IMR-90 (cell line): ENCODE measurements around the gene OR2T2. TPM values are rescaled to one million over a fixed set of nuclear protein-coding genes. Genes with fewer than 3 reads are reported as not detected.
"Not testable (repeated sequence)": the region's sequence is repeated elsewhere in the genome, so short reads cannot be mapped to it uniquely, and the experiment has no call there.

Experiments
- ATAC-seq: fragments of 200-7000 bp; cut with Tn5 transposase; 2 replicates; pipeline ENCODE4 v1.9.1; 2020; ENCODE audit warnings: low read depth, mild to moderate bottlenecking, moderate library complexity
- BruUV-seq: library from RNA; stranded (reverse); fragments of 400-500 nt; replicated peaks from 2 replicates; lab custom pipeline; 2021; lab: Mats Ljungman, UMichigan
- CTCF ChIA-PET: fragments of 300-600 bp; formaldehyde crosslinking; extraction: SDS; loops from one replicate; lab custom pipeline; 2021; ENCODE audit warnings: antibody characterized with exemption; lab: Yijun Ruan, JAX
- POLR2A ChIA-PET: fragments of 300-600 bp; sonication (Branson Sonifier 250); formaldehyde crosslinking; loops from one replicate; lab custom pipeline; 2022; ENCODE audit warnings: antibody characterized with exemption; ENCODE audit not compliant: unreplicated experiment; lab: Charles Lee
- DNase-seq: peaks from one replicate; pipeline ENCODE4 v3.0.0; 2013
- H2AFZ ChIP-seq: replicated peaks from 2 replicates; pipeline ENCODE3; 2013; ENCODE audit warnings: low read length, mild to moderate bottlenecking; ENCODE audit not compliant: poor library complexity
- H2AK5ac ChIP-seq: 2 replicates; pipeline ENCODE4 v1.6.1; 2013; ENCODE audit warnings: low read depth, low read length, inconsistent platforms
- H2AK9ac ChIP-seq: replicated peaks from 2 replicates; pipeline ENCODE3; 2013; ENCODE audit warnings: mild to moderate bottlenecking, low read depth, low read length, moderate library complexity; ENCODE audit not compliant: poor library complexity
- H2BK120ac ChIP-seq: 2 replicates; pipeline ENCODE4 v1.6.1; 2013; ENCODE audit warnings: low read depth, low read length, inconsistent platforms
- H2BK15ac ChIP-seq: 3 replicates; pipeline ENCODE4 v1.6.1; 2013; ENCODE audit warnings: low read depth, low read length, inconsistent platforms
- H2BK20ac ChIP-seq: 2 replicates; pipeline ENCODE4 v1.6.1; 2013; ENCODE audit warnings: low read depth, mild to moderate bottlenecking, inconsistent platforms, low read length, moderate library complexity
- H2BK5ac ChIP-seq: 2 replicates; pipeline ENCODE4 v1.6.1; 2013; ENCODE audit warnings: mild to moderate bottlenecking, low read depth, low read length, inconsistent platforms; ENCODE audit not compliant: poor library complexity, severe bottlenecking
- H3K14ac ChIP-seq: replicated peaks from 2 replicates; pipeline ENCODE4 v1.6.1; 2013; ENCODE audit warnings: low read depth, low read length, inconsistent platforms
- H3K18ac ChIP-seq: 2 replicates; pipeline ENCODE4 v1.6.1; 2013; ENCODE audit warnings: low read depth, low read length, control low read depth
- H3K23ac ChIP-seq: 2 replicates; pipeline ENCODE4 v1.6.1; 2013; ENCODE audit warnings: low read depth, low read length, inconsistent platforms
- H3K27ac ChIP-seq: 2 replicates; pipeline ENCODE4 v1.5.1; 2013; ENCODE audit warnings: mild to moderate bottlenecking, control low read depth, low read length; ENCODE audit not compliant: insufficient read depth
- H3K27me3 ChIP-seq: 2 replicates; pipeline ENCODE4 v1.6.1; 2013; ENCODE audit warnings: low read length; ENCODE audit not compliant: control insufficient read depth, insufficient read depth
- H3K36me3 ChIP-seq: 2 replicates; pipeline ENCODE4 v1.6.1; 2013; ENCODE audit warnings: low read length, mixed read lengths; ENCODE audit not compliant: control insufficient read depth, insufficient read depth
- H3K4ac ChIP-seq: 2 replicates; pipeline ENCODE4 v1.6.1; 2013; ENCODE audit warnings: low read depth, low read length, inconsistent platforms
- H3K4me1 ChIP-seq: 2 replicates; pipeline ENCODE4 v1.6.1; 2013; ENCODE audit warnings: low read length, mixed read lengths; ENCODE audit not compliant: control insufficient read depth, insufficient read depth
- H3K4me2 ChIP-seq: 2 replicates; pipeline ENCODE4 v1.6.1; 2013; ENCODE audit warnings: low read depth, mild to moderate bottlenecking, control low read depth, low read length, moderate library complexity
- H3K4me3 ChIP-seq: 2 replicates; pipeline ENCODE4 v1.5.1; 2013; ENCODE audit warnings: low read depth, mild to moderate bottlenecking, control low read depth, low read length, moderate library complexity; ENCODE audit not compliant: insufficient read depth
- H3K56ac ChIP-seq: 2 replicates; pipeline ENCODE4 v1.6.1; 2013; ENCODE audit warnings: low read length, inconsistent platforms; ENCODE audit not compliant: insufficient read depth; ENCODE audit errors: extremely low read depth
- H3K79me1 ChIP-seq, 2 experiments: 2 replicates each; pipeline ENCODE4 v1.6.1; 2013; ENCODE audit warnings: low read length in 2 of 2, inconsistent platforms in 1 of 2, low read depth in 1 of 2
- H3K9ac ChIP-seq: 2 replicates; pipeline ENCODE4 v1.6.1; 2013; ENCODE audit warnings: low read depth, low read length, control low read depth
- H3K9me1 ChIP-seq: 2 replicates; pipeline ENCODE4 v1.6.1; 2013; ENCODE audit warnings: low read length, inconsistent platforms; ENCODE audit not compliant: insufficient read depth
- H3K9me3 ChIP-seq: 2 replicates; pipeline ENCODE4 v1.6.1; 2013; ENCODE audit warnings: low read length; ENCODE audit not compliant: control insufficient read depth, insufficient read depth
- H4K20me1 ChIP-seq: 2 replicates; pipeline ENCODE4 v1.6.1; 2013; ENCODE audit warnings: low read length, inconsistent platforms; ENCODE audit not compliant: insufficient read depth
- H4K5ac ChIP-seq: 2 replicates; pipeline ENCODE4 v1.6.1; 2013; ENCODE audit warnings: mild to moderate bottlenecking, low read depth, low read length, control low read depth
- H4K8ac ChIP-seq, 2 experiments: 2 replicates each; pipeline ENCODE4 v1.6.1; 2013; ENCODE audit warnings: low read depth in 2 of 2, low read length in 2 of 2, control low read depth in 1 of 2, inconsistent platforms in 1 of 2
- H4K91ac ChIP-seq: 2 replicates; pipeline ENCODE4 v1.6.1; 2013; ENCODE audit warnings: low read depth, low read length, inconsistent platforms; ENCODE audit not compliant: insufficient read depth
- WGBS, 2 experiments: methylation state at CpG; one replicate each; pipeline versions ENCODE4 v1.1.5 to v1.1.7; 2013; ENCODE audit warnings: missing lambda C conversion rate in 2 of 2; ENCODE audit not compliant: insufficient read length in 1 of 2; ENCODE audit errors: extremely low coverage in 2 of 2; 5-methylcytosine and 5-hydroxymethylcytosine counted together
- dilution Hi-C: fragments of 300-500 bp; cut with HindIII; formaldehyde crosslinking; loops from one replicate; pipeline ENCODE4 v1.14.3; 2018; ENCODE audit warnings: low sequenced_read_pairs; ENCODE audit not compliant: unreplicated experiment
- in situ Hi-C: fragments of 300-500 bp; cut with MboI; formaldehyde crosslinking; loops from 3 replicates; pipeline ENCODE4 v1.14.3; 2019; ENCODE audit warnings: low sequenced_read_pairs, inconsistent platforms, mixed read lengths
- intact Hi-C: fragments of 100-400 bp; cut with micrococcal nuclease; formaldehyde crosslinking; loops from 2 replicates; pipeline ENCODE4 v1.10.0; 2022
- polyA plus RNA-seq, 3 experiments: library from polyadenylated mRNA; depleted of rRNA; stranded (reverse); fragments of >200 nt; gene quantifications; 2 replicates each; pipeline ENCODE4 v1.2.3, GENCODE V29; 2012; ENCODE audit warnings: low replicate concordance in 1 of 3
- total RNA-seq: library from RNA; depleted of rRNA; stranded (reverse); fragments of >200 nt; gene quantifications from 2 replicates; pipeline ENCODE4 v1.2.3, GENCODE V29; 2012

The OR2T2 gene
- total and polyA plus RNA-seq, 2 of the 4 experiments (the other 2 are of a cell fraction), result not detected

- H3K9me3 ChIP-seq, H3K4ac ChIP-seq, dilution Hi-C loops, H3K4me3 ChIP-seq, ATAC-seq, in situ Hi-C loops, H3K9me1 ChIP-seq, H3K9ac ChIP-seq, H2BK120ac ChIP-seq, H3K27me3 ChIP-seq, BruUV-seq, H4K20me1 ChIP-seq, H2BK15ac ChIP-seq, CTCF ChIA-PET, intact Hi-C loops, H2AK9ac ChIP-seq, H3K79me1 ChIP-seq, H3K4me1 ChIP-seq, H3K23ac ChIP-seq, POLR2A ChIA-PET, H3K14ac ChIP-seq, H3K4me2 ChIP-seq, H3K36me3 ChIP-seq, H4K91ac ChIP-seq, H2BK20ac ChIP-seq, H2AK5ac ChIP-seq, H4K8ac ChIP-seq, H3K56ac ChIP-seq, H2AFZ ChIP-seq, H3K18ac ChIP-seq, H2BK5ac ChIP-seq, H3K27ac ChIP-seq, DNase-seq, H4K5ac ChIP-seq: not testable (repeated sequence)
- WGBS, 2 experiments, result no CpG with 5 or more reads among the region's 6 CpGs
These were observed 4.5 kb downstream of the OR2T2 start for GRCh38 chr1:248449821-248450465.

GRCh38 chr1:248450466-248451145 is 5.2 kb downstream of the OR2T2 start:
- not testable (repeated sequence) for BruUV-seq

More at GRCh38 chr1:248450466-248451145, 5.2 kb downstream of the OR2T2 start:
- H3K4me2 ChIP-seq, ATAC-seq, in situ Hi-C loops, H3K27ac ChIP-seq, H4K20me1 ChIP-seq, H4K91ac ChIP-seq, H3K18ac ChIP-seq, H3K9ac ChIP-seq, H3K4ac ChIP-seq, H3K27me3 ChIP-seq, CTCF ChIA-PET, H3K79me1 ChIP-seq, H3K36me3 ChIP-seq, H3K4me3 ChIP-seq, H3K14ac ChIP-seq, H3K56ac ChIP-seq, POLR2A ChIA-PET, H3K4me1 ChIP-seq, H2BK20ac ChIP-seq, H4K5ac ChIP-seq, intact Hi-C loops, H3K9me1 ChIP-seq, H2BK5ac ChIP-seq, H2AK5ac ChIP-seq, dilution Hi-C loops, H2BK15ac ChIP-seq, H2AFZ ChIP-seq, H3K23ac ChIP-seq, H2BK120ac ChIP-seq, DNase-seq, H3K9me3 ChIP-seq, H4K8ac ChIP-seq, H2AK9ac ChIP-seq: not testable (repeated sequence)
- WGBS, 2 experiments, result no CpG with 5 or more reads among the region's 5 CpGs
